Epidermal melanocyte (primary cell): ENCODE measurements around the gene PTPN6.

Source experiments
- DNase-seq: peaks from one replicate; pipeline ENCODE4 v3.0.0; 2011; ENCODE audit warnings: low spot score; ENCODE audit not compliant: insufficient read length

The PTPN6 gene

DNA sequence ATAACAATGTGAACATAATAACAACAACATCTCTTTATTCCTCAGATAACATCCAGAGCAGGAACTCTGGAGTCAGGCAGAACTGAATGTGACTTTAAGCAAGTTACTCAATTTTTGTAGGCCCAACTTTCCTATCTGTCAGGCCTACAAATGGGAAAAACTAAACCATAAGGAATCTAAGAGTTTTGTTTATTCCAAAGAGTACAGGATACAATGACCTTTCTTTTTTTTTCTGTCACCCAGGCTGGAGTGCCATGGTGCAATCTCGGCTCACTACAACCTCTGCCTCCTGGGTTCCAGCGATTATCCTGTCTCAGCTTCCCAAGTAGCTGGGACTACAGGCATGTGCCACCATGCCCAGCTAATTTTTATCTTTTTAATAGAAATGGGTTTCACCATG, 57.7 kb downstream of the PTPN6 start:
- DNase-seq, result no peak

DNA sequence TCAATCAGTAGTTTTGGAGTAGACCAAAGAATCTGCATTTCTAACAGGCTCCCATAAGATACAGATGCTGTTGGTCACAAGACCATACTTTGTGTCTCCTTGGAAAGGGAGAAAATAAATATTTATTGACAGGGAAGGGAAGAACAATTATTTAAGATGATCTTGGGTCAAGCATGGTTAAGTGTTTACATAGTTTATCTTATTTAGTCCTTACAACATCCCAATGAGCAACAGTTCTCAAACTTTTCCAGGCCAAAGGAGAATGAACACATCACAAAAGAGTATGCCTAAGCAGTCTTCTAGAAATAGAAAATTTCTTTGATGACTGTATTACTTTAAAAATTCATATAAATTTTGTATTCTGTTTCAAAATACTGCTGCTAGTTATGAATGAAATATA, 58.4 kb downstream of the PTPN6 start:
- DNase-seq, result no peak
